Breast epithelium (tissue), 4 donors: Measurements from ENCODE around the gene PHPT1. TPM values are rescaled to one million over a fixed set of nuclear protein-coding genes. Genes with fewer than 3 reads are reported as not detected.
A peak's percentile ranks its signal among the peaks of the same experiment; 100 is the strongest.

Experiments used
- DNase-seq, 2 donors: peaks; one replicate each; pipeline ENCODE4 v3.0.0-alpha.2; 2019; ENCODE audit warnings: low spot score in 2 of 2
- H3K27ac ChIP-seq, 2 donors: fragments of 200-600 bp; sonication (generic) in 1 of 2; one replicate each; pipeline ENCODE4 v1.5.1; 2016 to 2019; ENCODE audit warnings: mild to moderate bottlenecking in 1 of 2
- H3K27me3 ChIP-seq, 2 donors: fragments of 200-600 bp; sonication (generic) in 1 of 2; one replicate each; pipeline versions ENCODE4 v1.5.1 to v1.6.0; 2017 to 2019; ENCODE audit warnings: control low read depth in 1 of 2, mild to moderate bottlenecking in 1 of 2
- H3K36me3 ChIP-seq: fragments of 200-600 bp; one replicate; pipeline ENCODE4 v1.5.1; 2019
- H3K4me1 ChIP-seq, 2 donors: fragments of 200-600 bp; sonication (generic); one replicate each; pipeline ENCODE4 v1.5.1; 2016 to 2019; ENCODE audit warnings: control low read depth in 1 of 2
- H3K4me3 ChIP-seq, 3 donors: fragments of 200-600 bp; sonication (generic); 1 replicate in 2 of 3; 2 replicates in 1 of 3; pipeline ENCODE4 v1.5.1; 2016 to 2019; ENCODE audit warnings: mild to moderate bottlenecking in 3 of 3, moderate library complexity in 2 of 3
- H3K9me3 ChIP-seq, 2 donors: fragments of 200-600 bp; sonication (generic) in 1 of 2; one replicate each; pipeline ENCODE4 v1.5.1; 2016 to 2019; ENCODE audit warnings: control low read depth in 1 of 2
- CTCF ChIP-seq, 3 donors: fragments of 450-650 bp; IDR thresholded peaks; one replicate each; pipeline ENCODE4 v1.5.1; 2016 to 2017; ENCODE audit warnings: antibody characterized with exemption in 3 of 3, mild to moderate bottlenecking in 3 of 3, moderate library complexity in 3 of 3
- POLR2A ChIP-seq: fragments of 450-650 bp; IDR thresholded peaks from one replicate; pipeline ENCODE4 v1.6.1; 2016; ENCODE audit warnings: antibody characterized with exemption, mild to moderate bottlenecking, moderate library complexity
- POLR2AphosphoS5 ChIP-seq, 3 donors: sonication (generic); formaldehyde crosslinking; IDR thresholded peaks; one replicate each; pipeline ENCODE4 v1.6.1; 2017; ENCODE audit warnings: antibody characterized with exemption in 3 of 3
- intact Hi-C: fragments of 100-400 bp; cut with DNase I; formaldehyde crosslinking; loops from one replicate; pipeline ENCODE4 v1.15.1; 2023; ENCODE audit warnings: low total_unique reads
- total RNA-seq, 3 donors: library from RNA; depleted of rRNA; stranded (reverse); fragments of >200 nt; gene quantifications; one replicate each; pipeline ENCODE4 v1.1.0, GENCODE V29; 2016

Gene PHPT1
- total RNA-seq, 3 donors from 2014 or later: 43.2 to 70.8 (median 52.5) TPM

GRCh38 chr9:136806631-136807201 is 42.5 kb upstream of the PHPT1 start:
- no peaks in the 10 kb centered on the region for H3K9me3 ChIP-seq
- H3K27ac ChIP-seq: peak overlapping the region; percentile 84 to 96
- H3K27me3 ChIP-seq: no peaks in the 10 kb centered on the region
- H3K4me1 ChIP-seq: peaks cover 7 to 26% of the 10 kb centered on the region in 2 donors
- H3K36me3 ChIP-seq: no peaks in the 10 kb centered on the region
- intact Hi-C loops: loop anchor here (5.0 kb wide), 1 partner anchor 276 kb away; no protein-coding TSS in a partner anchor
- no peak for TF ChIP-seq POLR2A
- TF ChIP-seq POLR2AphosphoS5 (IDR thresholded peaks at IDR 0.05): no peak
- TF ChIP-seq CTCF (IDR thresholded peaks at IDR 0.05): no peak
- DNase-seq: no peak
- H3K4me3 ChIP-seq: peak overlapping the region; percentile 94 to 100 (median 99)

GRCh38 chr9:136807281-136808074 is 41.7 kb upstream of the PHPT1 start, which contains the start of gene RABL6:
RABL6 (plus strand) TSS chr9:136807948; CDS start chr9:136808197, 249 bp downstream.
- no peaks in the 10 kb centered on the region for H3K36me3 ChIP-seq
- H3K9me3 ChIP-seq: no peaks in the 10 kb centered on the region
- DNase-seq: peak; percentile 59 to 65
- H3K4me1 ChIP-seq: peaks cover 7 to 26% of the 10 kb centered on the region in 2 donors
- peak within 1 kb of the TSS; percentile 94 to 100 (median 99) for H3K4me3 ChIP-seq
- H3K27ac ChIP-seq: peak within 1 kb of the TSS; percentile 84 to 96
- intact Hi-C loops: loop anchor here (5.0 kb wide), 1 partner anchor 275 kb away; no protein-coding TSS in a partner anchor
- no peaks in the 10 kb centered on the region for H3K27me3 ChIP-seq
- TF ChIP-seq POLR2AphosphoS5 (IDR thresholded peaks at IDR 0.05) (peak; percentile 55 to 61 (median 56)), CTCF (IDR thresholded peaks at IDR 0.05) (peak in 1 of 3 donors; percentile 16), POLR2A (no peak)

GRCh38 chr9:136808075-136808805 is 41.0 kb upstream of the PHPT1 start:
- H3K4me1 ChIP-seq: peaks cover 7 to 26% of the 10 kb centered on the region in 2 donors
- no peaks in the 10 kb centered on the region for H3K27me3 ChIP-seq
- intact Hi-C loops: loop anchor here (5.0 kb wide), 1 partner anchor 274 kb away; no protein-coding TSS in a partner anchor
- H3K36me3 ChIP-seq: no peaks in the 10 kb centered on the region
- H3K27ac ChIP-seq: peak overlapping the region; percentile 84 to 96
- DNase-seq: peak in 1 of 2 donors; percentile 51
- H3K9me3 ChIP-seq: no peaks in the 10 kb centered on the region
- TF ChIP-seq POLR2A (no peak), CTCF (IDR thresholded peaks at IDR 0.05) (peak in 1 of 3 donors; percentile 1)
- peak overlapping the region; percentile 94 to 100 (median 99) for H3K4me3 ChIP-seq

- intact Hi-C loops: loop anchor here (5.0 kb wide), 1 partner anchor 274 kb away; no protein-coding TSS in a partner anchor
- Histone ChIP-seq H3K9me3 (no peaks in the 10 kb centered on the region), H3K27me3 (no peaks in the 10 kb centered on the region), H3K4me1 (peaks cover 7 to 26% of the 10 kb centered on the region in 2 donors), H3K4me3 (peak overlapping the region; percentile 94 to 100 (median 99)), H3K27ac (peak overlapping the region; percentile 84 to 96), H3K36me3 (no peaks in the 10 kb centered on the region)
- TF ChIP-seq POLR2A: no peak
- no peak for TF ChIP-seq POLR2AphosphoS5 (IDR thresholded peaks at IDR 0.05)
- TF ChIP-seq CTCF (IDR thresholded peaks at IDR 0.05): no peak
- no peak for DNase-seq
Measured at GRCh38 chr9:136808806-136809158, 40.4 kb upstream of the PHPT1 start.
